NCI-H446 (cell line): ENCODE data around the gene POP4.

Experiments used
- DNase-seq, 2 experiments: peaks; one replicate each; lab custom pipeline; 2025; lab: John Stamatoyannopoulos, UW

Gene POP4

DNA sequence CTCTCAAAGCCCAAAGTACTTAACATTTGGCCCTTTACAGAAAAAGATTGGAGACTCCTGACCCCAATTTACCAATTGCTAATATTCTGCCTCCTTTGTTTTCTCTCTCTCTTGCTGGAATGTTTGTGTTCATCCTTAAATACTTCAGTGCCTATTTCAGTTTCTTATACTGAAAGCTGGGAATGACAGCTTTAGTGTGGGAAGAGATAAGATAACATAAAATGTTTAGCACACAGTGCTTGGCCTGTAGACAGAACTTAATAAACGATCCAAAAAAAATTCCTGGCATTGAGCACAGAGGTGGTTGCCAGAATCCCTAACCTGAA lies 56.2 kb downstream of the POP4 start:
- DNase-seq, result no peak

DNA sequence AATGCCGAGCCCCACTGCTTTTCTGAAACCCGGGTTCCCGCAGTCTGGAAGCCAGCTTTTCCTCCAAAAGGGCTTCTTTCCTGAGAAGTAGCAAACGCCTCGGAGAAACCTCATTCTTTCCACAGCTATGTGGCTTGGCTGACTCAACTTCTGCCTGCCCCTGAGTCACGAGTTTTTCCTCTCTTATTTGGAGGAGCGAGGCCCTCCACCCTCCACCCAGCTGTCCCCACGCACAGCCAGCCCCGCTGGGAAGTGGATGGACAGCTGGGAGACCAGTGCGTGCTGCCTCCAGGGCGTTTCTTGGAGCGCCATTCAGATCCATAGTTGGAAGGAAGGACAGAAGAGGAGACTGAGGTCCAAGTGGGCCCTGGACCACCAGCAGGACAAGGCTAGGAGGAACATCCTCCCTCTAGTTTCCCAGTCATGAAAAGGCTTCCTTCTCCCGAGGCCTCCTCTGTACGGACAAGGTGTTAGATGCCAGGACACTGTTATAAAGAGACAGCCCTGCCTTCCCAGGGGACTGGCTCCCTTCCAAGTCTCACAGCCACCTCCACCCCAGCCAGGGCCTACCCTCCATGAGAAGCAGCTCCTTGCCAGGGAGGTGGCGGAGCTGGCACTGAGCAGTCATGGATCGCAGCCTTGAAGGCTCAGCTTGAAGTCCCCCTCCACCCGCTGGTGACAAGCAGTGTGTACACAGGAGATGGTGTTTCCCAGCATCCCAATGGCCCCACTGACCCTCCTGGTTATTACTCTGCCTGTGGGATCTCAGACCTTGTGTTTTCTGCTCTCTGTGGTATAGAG lies 56.7 kb downstream of the POP4 start:
- DNase-seq, result peak in 1 of 2 experiments; percentile 21

DNA sequence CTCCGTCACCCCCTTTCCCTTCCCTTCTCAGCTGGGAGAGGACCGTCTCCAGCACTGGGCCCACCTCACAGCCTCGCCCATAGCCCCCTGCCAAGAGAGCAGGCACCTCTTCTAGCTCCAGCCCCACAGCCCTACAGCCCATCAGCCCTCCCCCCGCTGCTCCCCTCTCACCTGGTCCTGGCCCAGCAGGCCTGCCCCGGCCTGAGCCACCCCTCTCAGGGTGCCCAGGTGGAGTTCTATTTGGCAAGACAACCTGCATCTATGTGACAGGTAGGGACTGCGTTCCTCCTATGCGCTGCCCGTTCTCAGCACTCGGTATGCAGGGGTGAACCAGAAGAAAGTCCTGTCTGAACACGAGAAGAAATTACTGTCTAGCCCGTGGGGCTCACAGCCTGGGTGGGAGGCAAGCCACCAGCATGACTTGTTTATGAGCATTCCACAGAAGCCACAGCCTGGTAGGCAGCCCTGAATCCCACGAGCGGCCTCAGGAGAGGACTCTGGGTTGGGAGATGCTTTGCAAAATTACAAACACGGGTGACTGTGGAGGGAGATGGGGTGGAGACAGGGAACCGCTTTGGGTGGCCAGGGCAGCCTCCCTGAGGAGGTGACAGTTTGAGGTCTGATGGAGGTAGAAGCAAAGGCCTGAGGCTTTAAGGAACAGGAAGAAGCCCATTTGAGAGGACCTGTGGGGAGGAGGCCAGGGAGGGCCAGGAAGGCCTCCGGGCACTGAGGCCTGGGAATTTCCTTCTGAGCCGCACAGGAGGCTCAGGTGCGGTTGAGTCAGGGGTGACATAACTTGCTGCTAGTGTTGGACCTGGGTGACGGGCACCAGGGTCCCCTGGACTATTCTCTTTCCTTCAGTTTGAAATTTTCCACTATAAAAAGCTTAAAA lies 58.0 kb downstream of the POP4 start:
- DNase-seq, result no peak

DNA sequence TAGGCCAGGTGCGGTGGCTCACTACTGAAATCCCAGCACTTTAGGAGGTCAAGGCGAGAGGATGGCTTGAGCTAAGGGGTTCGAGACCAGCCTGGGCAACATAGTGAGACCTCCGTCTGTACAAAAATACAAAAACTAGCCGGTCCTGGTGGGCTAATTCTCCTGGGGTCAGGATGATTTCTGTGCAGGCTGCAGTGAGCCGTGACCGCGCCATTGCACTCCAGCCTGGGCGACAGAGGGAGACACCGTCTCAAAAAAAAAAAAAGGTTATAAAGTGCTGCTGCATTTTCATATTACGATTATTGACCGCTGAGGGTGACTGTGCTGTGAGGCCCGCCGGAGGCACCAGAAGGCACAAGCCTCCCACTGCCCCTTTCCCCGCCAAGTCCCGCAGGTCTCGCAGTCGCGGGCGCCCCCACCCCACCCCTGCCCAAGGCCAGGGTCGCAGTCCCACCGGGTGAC lies 58.7 kb downstream of the POP4 start:
- DNase-seq, result no peak

DNA sequence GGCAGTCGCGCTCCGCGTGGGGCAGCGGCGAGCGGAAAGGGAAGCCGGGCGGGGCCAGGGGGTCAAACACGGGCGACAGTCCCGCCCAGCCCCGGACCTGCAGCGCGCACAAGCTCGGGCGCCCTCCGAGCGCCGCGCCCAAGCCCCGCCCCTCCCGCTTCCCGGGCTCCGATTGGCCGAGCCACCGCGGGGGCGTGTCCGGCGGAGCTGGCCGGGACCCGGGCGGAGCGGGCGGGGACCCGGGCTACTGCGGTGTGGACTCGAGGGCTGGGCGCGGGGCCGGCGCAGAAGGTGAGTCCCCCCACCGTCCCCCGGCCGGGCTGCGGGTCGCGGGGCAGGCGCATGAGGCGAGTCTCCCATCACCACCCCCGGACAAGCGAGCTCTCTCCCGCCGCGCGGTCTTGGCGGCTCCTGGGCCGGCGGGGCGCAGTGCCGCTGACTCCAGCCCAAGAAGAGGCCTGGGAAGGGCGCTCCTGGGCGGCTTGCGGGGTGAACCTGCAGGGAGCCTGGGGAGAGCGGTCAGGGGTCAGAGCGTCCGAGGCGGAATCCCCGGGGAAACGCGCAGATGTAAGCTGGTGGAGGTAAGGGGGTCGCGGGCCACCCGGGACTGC lies 59.2 kb downstream of the POP4 start, which contains the start of gene PLEKHF1:
TSS of gene PLEKHF1 (plus strand) at position 247 of the 611 bp plus-strand sequence. CDS start 8,379 bp downstream, outside the sequence.
- DNase-seq, result peak; percentile 11 to 79

DNA sequence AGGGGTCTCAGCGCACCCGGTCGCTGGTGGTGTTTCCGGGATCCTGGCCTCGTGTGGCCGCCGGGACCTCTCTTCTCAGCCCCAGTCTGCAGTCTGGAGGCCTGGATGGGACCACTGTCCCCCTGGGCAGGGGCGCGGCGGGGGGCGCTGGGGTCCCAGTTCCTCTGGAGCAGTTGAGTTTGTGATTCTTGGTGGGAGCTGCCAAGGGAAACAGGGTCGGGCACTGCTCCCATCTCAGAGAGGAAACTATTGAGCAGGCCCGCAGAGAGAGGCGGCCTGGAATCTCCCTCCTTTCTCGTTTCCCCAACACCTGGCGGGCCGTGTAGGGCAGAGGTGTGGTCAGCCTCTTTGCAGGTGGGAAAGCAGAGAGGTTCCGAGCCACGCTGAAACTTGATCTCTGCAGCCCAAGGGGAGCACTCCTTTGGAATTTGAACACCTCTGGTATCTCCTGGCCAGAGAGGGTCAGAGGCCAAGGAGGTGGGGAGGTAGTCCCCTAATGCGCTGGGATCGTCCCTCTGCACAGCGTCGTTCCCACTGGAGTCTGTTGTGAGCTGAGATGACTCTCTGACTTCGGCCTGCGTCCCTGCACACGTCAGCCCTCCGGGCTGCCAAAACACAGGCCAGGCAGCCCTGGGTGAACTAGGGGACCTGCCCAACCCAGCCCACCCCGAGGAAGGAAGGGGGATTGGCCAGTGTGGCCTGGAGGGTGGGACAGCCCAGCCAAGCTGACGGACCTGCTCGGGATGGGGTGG lies 59.9 kb downstream of the POP4 start:
- no peak for DNase-seq
